ENCODE data around the gene DCAF10. TPM values are rescaled to one million over a fixed set of nuclear protein-coding genes. Genes with fewer than 3 reads are reported as not detected.
"Not testable (repeated sequence)": the region's sequence is repeated elsewhere in the genome, so short reads cannot be mapped to it uniquely, and the experiment has no call there.

Gene DCAF10
- total and polyA plus RNA-seq, 4 donors: 9.7 to 22.2 (median 15.3) TPM

DNA sequence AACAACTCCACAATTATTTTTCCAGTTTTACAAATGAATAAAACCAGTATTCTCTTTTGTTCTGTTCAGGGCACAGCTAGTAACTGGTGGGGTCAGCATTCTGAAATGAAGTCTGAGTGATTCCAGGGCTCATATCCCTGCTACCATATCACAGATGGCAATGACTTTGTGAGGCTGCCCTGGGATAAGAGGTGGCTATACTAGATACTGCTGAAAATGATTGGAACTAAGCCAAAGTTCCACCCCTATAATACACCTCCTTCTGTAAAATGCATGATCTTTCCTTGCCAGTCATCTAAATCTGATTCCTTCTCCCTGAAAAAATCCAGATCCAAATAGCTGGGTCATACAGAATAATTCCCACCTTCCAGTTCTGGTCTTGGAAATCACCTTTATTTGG lies 88.9 kb downstream of the DCAF10 start:
- Histone ChIP-seq H3K4me3 (ENCODE audit: low read depth in 1 of 3, low read length in 3 of 3) (no peak overlapping the region), H3K9ac (ENCODE audit: low read depth in 1 of 2, low read length in 2 of 2) (no peak overlapping the region), H3K9me3 (ENCODE audit: control insufficient read depth in 4 of 4, low read length in 3 of 4) (no peaks in the 10 kb centered on the region), H3K4me1 (ENCODE audit: control insufficient read depth in 4 of 4, insufficient read depth in 4 of 4, low read length in 3 of 4) (no peaks in the 10 kb centered on the region), H3K27me3 (ENCODE audit: control insufficient read depth in 4 of 4, insufficient read depth in 4 of 4, low read length in 3 of 4) (no peaks in the 10 kb centered on the region), H3K36me3 (ENCODE audit: control insufficient read depth in 4 of 4, insufficient read depth in 3 of 4, low read depth in 1 of 4, low read length in 3 of 4) (peaks cover 3 to 15% (median 8%) of the 10 kb centered on the region in 4 donors), H3K27ac (ENCODE audit: low read depth in 1 of 2, low read length in 2 of 2) (no peak overlapping the region)
- no peak for DNase-seq (ENCODE audit: low spot score)
- TF ChIP-seq RXRA (IDR thresholded peaks at IDR 0.05) (no peak), ATF3 (IDR thresholded peaks at IDR 0.05) (no peak), EGR1 (IDR thresholded peaks at IDR 0.05; ENCODE audit: low read depth in 2 of 2) (no peak), YY1 (IDR thresholded peaks at IDR 0.05) (no peak), GABPA (IDR thresholded peaks at IDR 0.05 in 1 of 2, conservative IDR thresholded peaks at IDR 0.05 in 1 of 2) (no peak), JUND (IDR thresholded peaks at IDR 0.05) (no peak), SP1 (IDR thresholded peaks at IDR 0.05) (no peak), CTCF (IDR thresholded peaks at IDR 0.05; ENCODE audit: low read depth, low read length, missing input control) (no peak), HNF4A (conservative IDR thresholded peaks at IDR 0.05) (no peak), TAF1 (conservative IDR thresholded peaks at IDR 0.05) (no peak), FOXA2 (IDR thresholded peaks at IDR 0.05) (no peak), MAX (IDR thresholded peaks at IDR 0.05) (no peak)
- TF ChIP-seq, protein P1, sequence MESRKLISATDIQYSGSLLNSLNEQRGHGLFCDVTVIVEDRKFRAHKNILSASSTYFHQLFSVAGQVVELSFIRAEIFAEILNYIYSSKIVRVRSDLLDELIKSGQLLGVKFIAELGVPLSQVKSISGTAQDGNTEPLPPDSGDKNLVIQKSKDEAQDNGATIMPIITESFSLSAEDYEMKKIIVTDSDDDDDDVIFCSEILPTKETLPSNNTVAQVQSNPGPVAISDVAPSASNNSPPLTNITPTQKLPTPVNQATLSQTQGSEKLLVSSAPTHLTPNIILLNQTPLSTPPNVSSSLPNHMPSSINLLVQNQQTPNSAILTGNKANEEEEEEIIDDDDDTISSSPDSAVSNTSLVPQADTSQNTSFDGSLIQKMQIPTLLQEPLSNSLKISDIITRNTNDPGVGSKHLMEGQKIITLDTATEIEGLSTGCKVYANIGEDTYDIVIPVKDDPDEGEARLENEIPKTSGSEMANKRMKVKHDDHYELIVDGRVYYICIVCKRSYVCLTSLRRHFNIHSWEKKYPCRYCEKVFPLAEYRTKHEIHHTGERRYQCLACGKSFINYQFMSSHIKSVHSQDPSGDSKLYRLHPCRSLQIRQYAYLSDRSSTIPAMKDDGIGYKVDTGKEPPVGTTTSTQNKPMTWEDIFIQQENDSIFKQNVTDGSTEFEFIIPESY (IDR thresholded peaks at IDR 0.05): no peak

DNA sequence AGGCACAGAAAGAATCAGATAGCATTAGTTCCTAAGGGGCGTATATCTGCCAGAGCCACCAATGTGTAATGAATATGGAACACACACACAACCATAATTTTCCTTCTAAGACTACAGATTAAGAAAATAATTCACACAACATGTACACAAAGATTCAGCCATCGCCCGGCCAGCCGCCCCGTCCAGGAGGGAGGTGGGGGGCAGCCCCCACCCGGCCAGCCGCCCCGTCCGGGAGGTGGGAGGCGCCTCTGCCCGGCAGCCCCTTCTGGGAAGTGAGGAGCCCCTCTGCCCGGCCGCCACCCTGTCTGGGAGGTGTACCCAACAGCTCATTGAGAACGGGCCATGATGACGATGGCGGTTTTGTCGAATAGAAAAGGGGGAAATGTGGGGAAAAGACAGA lies 90.4 kb downstream of the DCAF10 start:
- DNase-seq (ENCODE audit: low spot score): not testable (repeated sequence)

DNA sequence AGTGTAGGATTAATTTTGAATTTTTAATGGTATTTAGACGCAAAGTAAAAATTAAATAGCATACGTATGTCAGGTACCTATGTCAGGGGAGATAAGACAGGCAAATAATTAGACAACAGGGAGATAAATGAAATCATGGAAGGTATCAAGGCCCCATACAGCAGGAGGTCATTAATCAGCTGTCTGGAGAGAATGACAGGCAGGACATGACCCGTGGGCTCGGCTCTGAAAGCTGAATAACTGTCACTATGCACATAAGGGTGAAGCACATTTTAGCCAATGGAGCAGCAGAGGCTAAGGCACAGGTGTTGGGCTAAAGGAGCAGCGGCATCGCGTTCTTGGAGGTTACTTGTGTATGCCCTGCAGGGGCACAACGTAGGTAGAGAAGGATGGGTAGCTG lies 91.5 kb downstream of the DCAF10 start:
- TF ChIP-seq HNF4G (IDR thresholded peaks at IDR 0.05) (no peak), EGR1 (IDR thresholded peaks at IDR 0.05; ENCODE audit: low read depth in 2 of 2) (no peak)
- no peak for DNase-seq (ENCODE audit: low spot score)
- Histone ChIP-seq H3K27ac (ENCODE audit: low read depth in 1 of 2, low read length in 2 of 2) (no peak overlapping the region), H3K9me3 (ENCODE audit: control insufficient read depth in 4 of 4, low read length in 3 of 4) (no peaks in the 10 kb centered on the region), H3K9ac (ENCODE audit: low read depth in 1 of 2, low read length in 2 of 2) (no peak overlapping the region), H3K36me3 (ENCODE audit: control insufficient read depth in 4 of 4, insufficient read depth in 3 of 4, low read depth in 1 of 4, low read length in 3 of 4) (peaks cover 4 to 31% (median 19%) of the 10 kb centered on the region in 4 donors), H3K4me1 (ENCODE audit: control insufficient read depth in 4 of 4, insufficient read depth in 4 of 4, low read length in 3 of 4) (no peaks in the 10 kb centered on the region), H3K27me3 (ENCODE audit: control insufficient read depth in 4 of 4, insufficient read depth in 4 of 4, low read length in 3 of 4) (no peaks in the 10 kb centered on the region), H3K4me3 (ENCODE audit: low read depth in 1 of 3, low read length in 3 of 3) (no peak overlapping the region)
- WGBS: 93% methylated on average over 8 of the region's 8 CpGs

More for the DNA sequence above, 90.4 kb downstream of the DCAF10 start:
- H3K36me3 ChIP-seq (ENCODE audit: control insufficient read depth in 4 of 4, insufficient read depth in 3 of 4, low read depth in 1 of 4, low read length in 3 of 4): peaks cover 4 to 24% (median 16%) of the 10 kb centered on the region in 4 donors
- not testable (repeated sequence) for H3K4me1 ChIP-seq (ENCODE audit: control insufficient read depth in 4 of 4, insufficient read depth in 4 of 4, low read length in 3 of 4); H3K9ac ChIP-seq (ENCODE audit: low read depth in 1 of 2, low read length in 2 of 2); H3K27me3 ChIP-seq (ENCODE audit: control insufficient read depth in 4 of 4, insufficient read depth in 4 of 4, low read length in 3 of 4); H3K4me3 ChIP-seq (ENCODE audit: low read depth in 1 of 3, low read length in 3 of 3); H3K9me3 ChIP-seq (ENCODE audit: control insufficient read depth in 4 of 4, low read length in 3 of 4); H3K27ac ChIP-seq (ENCODE audit: low read depth in 1 of 2, low read length in 2 of 2)
- WGBS: 98% methylated on average over 15 of the region's 17 CpGs

All from liver (tissue), 9 donors.